T1000 (cell line): ENCODE data around the gene CYP2E1.
"Not testable (repeated sequence)": the region's sequence is repeated elsewhere in the genome, so short reads cannot be mapped to it uniquely, and the experiment has no call there.

Experiments
- DNase-seq: peaks from one replicate; lab custom pipeline; 2025; ENCODE audit warnings: mixed read lengths; lab: John Stamatoyannopoulos, UW

CYP2E1 gene

GRCh38 chr10:133573460-133573859, 46.3 kb downstream of the CYP2E1 start:
- DNase-seq = not testable (repeated sequence)

- DNase-seq = not testable (repeated sequence)
These were observed 49.9 kb downstream of the CYP2E1 start for GRCh38 chr10:133577037-133577436.
